Retinal pigment epithelial cell (primary cell): ENCODE data around the gene NEGR1.

Experiments used
- DNase-seq: peaks from one replicate; pipeline ENCODE4 v3.0.0-alpha.2; 2010; ENCODE audit warnings: low read depth
- H3K4me3 ChIP-seq: 2 replicates; pipeline ENCODE4 v1.5.1; 2011; ENCODE audit warnings: mild to moderate bottlenecking, low read length, control low read depth, moderate library complexity
- TF ChIP-seq, protein P1 (sequence below): conservative IDR thresholded peaks from 2 replicates; pipeline ENCODE4 v1.5.1; 2011; ENCODE audit warnings: low read depth, low read length, control low read depth, inconsistent platforms

NEGR1 gene

DNA sequence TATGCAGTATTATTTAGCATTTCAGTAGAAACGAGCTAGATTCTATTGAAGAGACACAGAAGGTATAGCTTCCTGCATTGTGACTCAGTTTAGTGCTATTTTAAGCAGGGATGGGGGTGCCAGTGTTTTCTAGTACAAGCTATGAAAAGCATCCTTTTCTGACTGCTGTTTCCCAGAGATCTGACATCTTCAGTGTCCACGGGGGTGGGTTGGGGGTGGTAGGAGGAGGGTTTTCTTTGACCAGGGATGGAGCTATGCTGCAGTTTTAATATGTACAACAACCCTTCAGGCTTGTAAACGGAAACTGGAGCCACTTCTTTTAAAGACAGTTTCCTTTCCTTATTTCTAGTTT is 2.7 kb upstream of the NEGR1 start:
- TF ChIP-seq, protein P1, sequence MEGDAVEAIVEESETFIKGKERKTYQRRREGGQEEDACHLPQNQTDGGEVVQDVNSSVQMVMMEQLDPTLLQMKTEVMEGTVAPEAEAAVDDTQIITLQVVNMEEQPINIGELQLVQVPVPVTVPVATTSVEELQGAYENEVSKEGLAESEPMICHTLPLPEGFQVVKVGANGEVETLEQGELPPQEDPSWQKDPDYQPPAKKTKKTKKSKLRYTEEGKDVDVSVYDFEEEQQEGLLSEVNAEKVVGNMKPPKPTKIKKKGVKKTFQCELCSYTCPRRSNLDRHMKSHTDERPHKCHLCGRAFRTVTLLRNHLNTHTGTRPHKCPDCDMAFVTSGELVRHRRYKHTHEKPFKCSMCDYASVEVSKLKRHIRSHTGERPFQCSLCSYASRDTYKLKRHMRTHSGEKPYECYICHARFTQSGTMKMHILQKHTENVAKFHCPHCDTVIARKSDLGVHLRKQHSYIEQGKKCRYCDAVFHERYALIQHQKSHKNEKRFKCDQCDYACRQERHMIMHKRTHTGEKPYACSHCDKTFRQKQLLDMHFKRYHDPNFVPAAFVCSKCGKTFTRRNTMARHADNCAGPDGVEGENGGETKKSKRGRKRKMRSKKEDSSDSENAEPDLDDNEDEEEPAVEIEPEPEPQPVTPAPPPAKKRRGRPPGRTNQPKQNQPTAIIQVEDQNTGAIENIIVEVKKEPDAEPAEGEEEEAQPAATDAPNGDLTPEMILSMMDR, result no peak
- no peak for DNase-seq
- peak overlapping the region; percentile 90 for H3K4me3 ChIP-seq

DNA sequence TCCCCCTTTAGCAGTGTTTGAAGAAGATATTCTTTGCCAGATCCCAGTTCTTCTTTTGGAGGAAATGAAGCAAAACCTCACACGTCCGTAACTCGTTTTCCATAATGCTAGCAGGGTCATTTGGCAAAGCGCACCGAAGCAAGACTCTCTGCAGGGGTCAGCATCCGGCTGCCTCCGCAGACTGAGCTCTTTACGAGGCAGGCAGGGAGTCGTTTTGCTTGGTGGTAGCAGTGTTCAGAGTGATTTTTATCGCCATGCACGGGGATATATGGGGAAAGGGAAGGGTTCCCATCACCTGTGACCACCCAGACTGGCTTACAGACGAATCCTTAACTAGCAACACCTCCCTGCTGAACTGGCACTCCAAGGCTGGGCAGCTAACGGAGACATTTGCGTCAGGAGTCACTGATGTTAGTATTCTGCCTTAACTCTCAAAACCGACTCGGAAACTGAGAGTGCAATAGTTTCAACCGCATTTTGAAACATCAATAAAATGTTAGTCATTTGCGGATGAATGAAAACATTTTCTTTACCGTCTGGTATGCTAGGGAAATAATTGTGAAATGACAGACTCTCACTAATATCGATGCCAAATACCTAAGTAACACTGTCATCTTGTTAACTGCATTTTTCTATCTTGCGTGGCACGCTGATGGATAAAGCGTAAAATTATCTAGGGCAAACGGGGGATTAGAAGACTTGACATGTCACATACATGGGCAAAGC is 2.2 kb upstream of the NEGR1 start:
- TF ChIP-seq, protein P1, result no peak
- peak; percentile 40 for DNase-seq
- peak overlapping the region; percentile 90 for H3K4me3 ChIP-seq

DNA sequence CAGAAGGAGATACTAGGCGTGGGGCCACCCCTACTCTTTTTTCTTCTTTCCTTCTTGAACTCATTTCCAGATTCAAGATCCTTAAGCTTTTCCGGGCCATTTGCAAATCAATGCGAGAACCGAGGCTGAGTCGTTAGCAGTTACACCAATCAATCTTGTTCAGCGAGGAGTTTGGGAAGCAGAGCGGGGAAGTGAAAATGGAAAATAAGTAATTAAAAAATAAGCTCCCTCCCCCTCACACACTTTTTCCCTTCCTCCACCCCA is 1.7 kb upstream of the NEGR1 start:
- H3K4me3 ChIP-seq, result peak overlapping the region; percentile 90
- TF ChIP-seq, protein P1, result no peak
- DNase-seq, result peak; percentile 4

DNA sequence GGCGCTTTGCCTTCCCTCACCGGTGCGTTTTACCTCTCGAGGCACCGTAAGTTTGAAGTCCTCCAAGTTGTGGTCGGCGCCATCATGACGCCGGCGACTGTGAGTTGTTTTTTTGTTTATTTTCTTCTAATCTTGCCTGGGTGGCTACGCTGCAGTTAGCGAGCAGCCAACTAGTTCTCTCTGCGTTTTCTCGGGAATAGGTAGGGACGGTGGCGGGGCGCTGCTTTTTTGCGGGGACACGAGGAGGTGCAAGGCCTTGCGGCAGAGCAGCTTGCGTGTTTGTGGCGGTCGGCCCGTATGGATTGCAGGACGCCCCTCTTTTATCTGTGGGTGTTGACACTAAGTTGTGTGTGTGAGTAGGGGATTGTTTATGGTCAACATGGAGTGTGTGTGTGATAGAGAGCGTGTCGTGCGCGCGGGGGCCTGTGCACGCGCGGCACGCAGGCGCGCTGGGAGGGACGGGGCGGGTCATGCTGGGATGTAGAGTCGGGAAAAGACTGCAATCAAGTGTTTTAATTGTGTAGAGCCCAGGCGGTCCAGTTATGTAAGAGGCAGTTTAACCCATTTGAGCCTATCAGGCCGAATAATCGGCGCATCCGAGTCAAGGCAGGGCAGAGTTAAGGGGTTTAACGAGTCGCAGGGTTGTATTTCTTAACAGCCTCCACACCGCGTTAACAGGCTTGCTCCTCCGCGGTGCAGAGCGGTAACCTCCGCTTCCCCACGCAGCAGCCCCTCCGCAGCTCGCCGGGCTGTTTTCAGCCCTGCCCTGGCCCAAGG is 1.2 kb upstream of the NEGR1 start:
- peak overlapping the region; percentile 90 for H3K4me3 ChIP-seq
- TF ChIP-seq, protein P1, result no peak
- peak; percentile 16 for DNase-seq

DNA sequence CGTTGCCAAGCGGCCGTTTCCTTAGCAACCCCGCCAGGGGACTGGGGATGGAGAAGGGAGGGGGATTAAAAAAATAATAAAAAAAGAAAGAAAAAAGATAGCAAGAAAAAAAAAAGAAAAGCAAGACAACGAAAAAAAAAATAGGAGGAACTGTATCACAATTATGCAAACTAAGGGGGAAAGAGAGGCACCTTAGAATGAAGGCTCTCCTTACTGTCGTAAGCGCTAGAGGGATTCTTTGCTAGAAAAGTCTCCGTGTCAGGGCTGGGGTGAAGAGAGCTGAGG is 625 bp upstream of the NEGR1 start:
- DNase-seq, result no peak
- TF ChIP-seq, protein P1, result no peak
- peak overlapping the region; percentile 90 for H3K4me3 ChIP-seq

DNA sequence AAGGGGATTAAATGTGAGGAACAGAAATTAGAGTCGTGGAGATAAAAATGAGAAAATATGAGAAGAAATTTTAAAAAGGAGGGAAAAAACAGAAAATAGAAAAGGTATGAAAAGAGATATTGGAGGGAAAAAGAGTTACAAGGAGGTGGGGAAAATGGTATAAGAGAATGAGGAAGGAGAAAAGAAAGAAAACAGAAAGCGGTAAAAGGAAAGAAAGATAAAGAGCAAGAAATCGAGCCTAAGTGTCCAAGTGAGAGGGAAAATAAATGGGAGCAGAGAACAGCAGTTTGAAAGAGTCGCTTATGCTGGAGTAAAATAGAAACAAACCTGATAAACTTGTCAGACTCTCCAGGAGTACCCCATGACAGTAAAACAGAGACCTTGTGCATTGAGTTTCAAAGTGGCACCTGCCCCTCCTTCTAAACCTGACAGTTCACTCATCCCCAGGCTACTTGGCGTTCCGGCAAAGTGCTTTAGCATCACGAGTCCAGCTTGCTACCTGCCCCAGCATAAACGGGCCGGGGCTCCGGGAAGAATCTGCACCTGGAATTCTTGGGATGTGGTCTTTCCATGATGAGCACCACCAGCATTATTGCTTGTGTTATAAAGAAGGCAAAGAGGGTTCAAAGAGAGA is 585 bp downstream of the NEGR1 start:
- no peak for DNase-seq
- TF ChIP-seq, protein P1, result no peak
- H3K4me3 ChIP-seq, result peak overlapping the region; percentile 69

DNA sequence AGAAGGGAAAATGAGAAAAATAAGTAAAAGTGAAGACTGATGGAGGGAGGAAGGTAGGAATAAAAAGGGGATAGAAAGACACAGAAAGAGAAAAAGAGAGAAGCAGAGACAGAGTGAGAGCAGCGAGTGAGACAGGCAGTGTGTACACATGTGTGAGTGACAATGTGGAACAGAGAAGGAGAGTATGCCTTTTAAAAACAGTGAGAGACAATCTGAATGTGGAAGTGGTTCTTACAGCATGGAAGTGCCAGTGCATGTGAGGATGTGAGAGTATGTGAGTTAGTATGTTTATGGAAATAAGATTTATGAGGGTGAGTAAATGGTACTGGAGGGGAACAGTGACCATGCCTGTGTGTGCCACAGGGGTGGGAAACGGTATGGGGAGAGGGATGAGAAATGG is 1.2 kb downstream of the NEGR1 start:
- TF ChIP-seq, protein P1, result no peak
- H3K4me3 ChIP-seq, result no peak overlapping the region
- DNase-seq, result no peak
